GM12878 (cell line): Measurements from ENCODE around the gene ZNF511. TPM values are rescaled to one million over a fixed set of nuclear protein-coding genes. Genes with fewer than 3 reads are reported as not detected.

ENCODE experiments used
- ATAC-seq: fragments of 200-7000 bp; cut with Tn5 transposase; 3 replicates; pipeline ENCODE4 v1.9.1; 2020; ENCODE audit warnings: mild to moderate bottlenecking, moderate library complexity
- BruUV-seq: library from RNA; stranded (reverse); fragments of 400-500 nt; replicated peaks from 2 replicates; lab custom pipeline; 2021; lab: Mats Ljungman, UMichigan
- CTCF ChIA-PET: fragments of 300-600 bp; sonication (Branson Sonifier 250); formaldehyde crosslinking; extraction: SDS; loops from one replicate; lab custom pipeline; 2021; ENCODE audit warnings: inconsistent platforms; lab: Yijun Ruan, JAX
- POLR2A ChIA-PET: fragments of 350-600 bp; formaldehyde crosslinking; extraction: SDS; loops from one replicate; lab custom pipeline; 2021; ENCODE audit warnings: inconsistent platforms; lab: Charles Lee
- RAD21 ChIA-PET: fragments of 300-600 bp; sonication (Branson Sonifier 250); formaldehyde crosslinking; loops from one replicate; lab custom pipeline; 2023; ENCODE audit warnings: antibody characterized with exemption; ENCODE audit not compliant: unreplicated experiment; lab: Charles Lee
- SMC1A ChIA-PET: fragments of 300-600 bp; sonication (Branson Sonifier 250); formaldehyde crosslinking; loops from one replicate; lab custom pipeline; 2023; ENCODE audit not compliant: unreplicated experiment, uncharacterized antibody; lab: Charles Lee
- DNase-seq: peaks from one replicate; pipeline ENCODE4 v3.0.0-alpha.2; 2011; ENCODE audit warnings: low read depth, low spot score
- FAIRE-seq: peaks from 3 replicates; lab custom pipeline; 2011; peaks lifted over from hg19 to GRCh38; lab: Jason Lieb, UNC
- H2AFZ ChIP-seq: 2 replicates; pipeline ENCODE4 v1.6.0; 2011; ENCODE audit warnings: low read depth, low read length, control low read depth; ENCODE audit not compliant: control insufficient read depth
- H3K27ac ChIP-seq: 2 replicates; pipeline ENCODE4 v1.5.1; 2011; ENCODE audit warnings: control low read depth; ENCODE audit not compliant: control insufficient read depth, insufficient read depth
- H3K27me3 ChIP-seq, 2 experiments: replicated peaks in 1 of 2; 2 replicates each; pipeline versions ENCODE4 v1.6.0 to v1.6.1; 2011; ENCODE audit warnings: low read length in 1 of 2; ENCODE audit not compliant: control insufficient read depth in 2 of 2, insufficient read depth in 2 of 2
- H3K36me3 ChIP-seq, 2 experiments: 2 replicates each; pipeline ENCODE4 v1.5.1; 2011; ENCODE audit warnings: low read length in 1 of 2; ENCODE audit not compliant: control insufficient read depth in 2 of 2, insufficient read depth in 2 of 2
- H3K4me1 ChIP-seq: 2 replicates; pipeline ENCODE4 v1.6.1; 2011; ENCODE audit warnings: mild to moderate bottlenecking, low read length, moderate library complexity, mixed read lengths; ENCODE audit not compliant: control insufficient read depth, insufficient read depth
- H3K4me2 ChIP-seq: 2 replicates; pipeline ENCODE4 v1.6.0; 2011; ENCODE audit warnings: control low read depth; ENCODE audit not compliant: control insufficient read depth, insufficient read depth
- H3K4me3 ChIP-seq: fragments of 200-600 bp; sonication (generic); 2 replicates; pipeline ENCODE4 v1.5.1; 2016
- H3K79me2 ChIP-seq: 2 replicates; pipeline ENCODE4 v1.6.0; 2011; ENCODE audit warnings: low read length; ENCODE audit not compliant: control insufficient read depth, insufficient read depth
- H3K9ac ChIP-seq: 2 replicates; pipeline ENCODE4 v1.8.0; 2011; ENCODE audit warnings: low read length, control low read depth, mixed read lengths; ENCODE audit not compliant: control insufficient read depth, insufficient read depth
- H3K9me3 ChIP-seq: replicated peaks from 3 replicates; pipeline ENCODE4 v1.5.1; 2011; ENCODE audit warnings: mild to moderate bottlenecking, low read length; ENCODE audit not compliant: control insufficient read depth, insufficient read depth
- H4K20me1 ChIP-seq: 2 replicates; pipeline ENCODE4 v1.6.0; 2011; ENCODE audit not compliant: control insufficient read depth, insufficient read depth
- CBFB ChIP-seq: IDR thresholded peaks from 2 replicates; pipeline ENCODE4 v1.6.1; 2016; ENCODE audit warnings: antibody characterized with exemption, low read depth
- DPF2 ChIP-seq: fragments of 450-650 bp; IDR thresholded peaks from 2 replicates; pipeline ENCODE4 v1.6.1; 2017; ENCODE audit warnings: mild to moderate bottlenecking
- EED ChIP-seq: sonication (generic); IDR thresholded peaks from 2 replicates; pipeline ENCODE4 v1.6.1; 2016; ENCODE audit warnings: antibody characterized with exemption, low read depth
- EP300 ChIP-seq, 2 experiments: fragments of 150-350 bp in 1 of 2; IDR thresholded peaks; 2 replicates each; pipeline ENCODE4 v1.6.1; 2011 to 2012; ENCODE audit warnings: low read depth in 2 of 2, low read length in 2 of 2, borderline replicate concordance in 1 of 2, improper control_type of control experiment in 1 of 2, inconsistent platforms in 1 of 2; ENCODE audit not compliant: control insufficient read depth in 1 of 2
- GATAD2B ChIP-seq: fragments of 450-650 bp; conservative IDR thresholded peaks from 2 replicates; pipeline ENCODE4 v1.6.1; 2017; ENCODE audit warnings: low read depth, mild to moderate bottlenecking, moderate library complexity
- IKZF1 ChIP-seq: fragments of 450-650 bp; conservative IDR thresholded peaks from 2 replicates; pipeline ENCODE4 v1.6.1; 2017; ENCODE audit warnings: antibody characterized with exemption, mild to moderate bottlenecking
- IKZF2 ChIP-seq, 2 experiments: fragments of 450-650 bp; IDR thresholded peaks; 2 replicates each; pipeline ENCODE4 v1.6.1; 2017; ENCODE audit warnings: mild to moderate bottlenecking in 2 of 2, moderate library complexity in 2 of 2
- KAT2A ChIP-seq: conservative IDR thresholded peaks from 2 replicates; pipeline ENCODE4 v1.6.1; 2011; ENCODE audit warnings: low read depth, low read length; ENCODE audit not compliant: control insufficient read depth
- LARP7 ChIP-seq: fragments of 450-650 bp; IDR thresholded peaks from 2 replicates; pipeline ENCODE4 v1.6.1; 2017; ENCODE audit warnings: mild to moderate bottlenecking
- NFYA ChIP-seq: IDR thresholded peaks from 2 replicates; pipeline ENCODE4 v1.6.1; 2011; ENCODE audit warnings: low read depth, mild to moderate bottlenecking, low read length, improper control_type of control experiment, borderline replicate concordance
- NR2F1 ChIP-seq: fragments of 450-650 bp; conservative IDR thresholded peaks from 2 replicates; pipeline ENCODE4 v1.6.1; 2017; ENCODE audit warnings: mild to moderate bottlenecking
- POU2F2 ChIP-seq: IDR thresholded peaks from 3 replicates; pipeline ENCODE4 v1.6.1; 2011; ENCODE audit warnings: low read depth, mild to moderate bottlenecking, low read length, borderline replicate concordance
- RUNX3 ChIP-seq: IDR thresholded peaks from 2 replicates; pipeline ENCODE4 v1.6.1; 2012; ENCODE audit warnings: low read length, inconsistent platforms
- SIN3A ChIP-seq: IDR thresholded peaks from 2 replicates; pipeline ENCODE4 v1.6.1; 2012; ENCODE audit warnings: low read depth, low read length, improper control_type of control experiment
- SKIL ChIP-seq: fragments of 450-650 bp; IDR thresholded peaks from 2 replicates; pipeline ENCODE4 v1.6.1; 2017; ENCODE audit warnings: mild to moderate bottlenecking, low read depth, inconsistent platforms; ENCODE audit not compliant: poor library complexity, severe bottlenecking
- SMC3 ChIP-seq: IDR thresholded peaks from 2 replicates; pipeline ENCODE4 v1.6.1; 2011; ENCODE audit warnings: low read length, improper control_type of control experiment, borderline replicate concordance
- TAF1 ChIP-seq: IDR thresholded peaks from 2 replicates; pipeline ENCODE4 v1.6.1; 2011; ENCODE audit warnings: mild to moderate bottlenecking, low read depth, low read length, borderline replicate concordance
- ZBTB11 ChIP-seq: fragments of 450-650 bp; formaldehyde crosslinking; IDR thresholded peaks from 2 replicates; pipeline ENCODE4 v1.5.0; 2022; ENCODE audit warnings: mild to moderate bottlenecking, missing genetic modification characterization
- WGBS: methylation state at CpG from one replicate; pipeline ENCODE4 v1.1.6; 2016; ENCODE audit warnings: low lambda C conversion rate; ENCODE audit not compliant: insufficient replicate concordance, insufficient coverage; ENCODE audit errors: missing lambda C conversion rate; 5-methylcytosine and 5-hydroxymethylcytosine counted together
- in situ Hi-C: fragments of 300-500 bp; cut with MboI; formaldehyde crosslinking; loops from 9 replicates; pipeline ENCODE4 v1.14.3; 2018; ENCODE audit warnings: mixed read lengths
- intact Hi-C: fragments of 100-400 bp; cut with micrococcal nuclease; formaldehyde crosslinking; loops from one replicate; pipeline ENCODE4 v1.14.2; 2022; ENCODE audit not compliant: unreplicated experiment
- polyA plus RNA-seq, 11 experiments: library from polyadenylated mRNA; depleted of rRNA in 4 of 11; unstranded in 6 of 11; stranded (reverse) in 5 of 11; fragments of >200 nt; fragmentation: Nextera tagmentation in 4 of 11; fragmentation: Illumina TruSeq in 1 of 11; extraction: Ambion mirVana in 4 of 11; extraction: Trizol in 1 of 11; gene quantifications; 1 replicate in 1 of 11; 2 replicates in 10 of 11; pipeline versions ENCODE4 v1.2.1 to v1.2.3, GENCODE V29; 2011 to 2016; ENCODE audit warnings: inconsistent platforms in 2 of 11, missing spikeins in 2 of 11, low read depth in 1 of 11
- total RNA-seq, 4 experiments: library from RNA; depleted of rRNA in 3 of 4; stranded (reverse); fragments of >200 nt in 3 of 4; fragmentation: Illumina TruSeq in 1 of 4; extraction: Trizol in 1 of 4; gene quantifications; 2 replicates each; pipeline versions ENCODE4 v1.2.1 to v1.2.3, GENCODE V29; 2013 to 2021

ZNF511 gene
- total and polyA plus RNA-seq, 10 of the 15 experiments (the other 5 are each of a cell fraction or from before 2014, with no cell fraction given) = 0.58 to 110 (median 32.0) TPM

GRCh38 chr10:133278577-133279265, 30.0 kb upstream of the ZNF511 start:
- SMC1A ChIA-PET = interaction anchor here (0.8 to 1.7 kb wide), 5 partner anchors 9 to 29 kb away, joined by 4 to 5 read pairs (median 4); no protein-coding TSS in a partner anchor
- DNase-seq (no peak), ATAC-seq (peak; percentile 29), FAIRE-seq (peak; percentile 78)
- Histone ChIP-seq H3K27ac (peak overlapping the region; percentile 53), H3K9ac (no peak overlapping the region; the same call in 1 of the 2 replicates), H3K9me3 (no peaks in the 10 kb centered on the region), H3K36me3 (peaks cover 3 to 10% of the 10 kb centered on the region in 2 experiments), H3K27me3 (no peaks in the 10 kb centered on the region), H3K79me2 (peaks cover 23% of the 10 kb centered on the region), H3K4me3 (no peak overlapping the region), H3K4me1 (peaks cover 33% of the 10 kb centered on the region), H3K4me2 (peak overlapping the region; percentile 85), H2AFZ (no peak overlapping the region), H4K20me1 (no peaks in the 10 kb centered on the region; the same call in 1 of the 2 replicates)
- BruUV-seq = no TSS peak
- in situ Hi-C loops (no loop called here), intact Hi-C loops (no loop called here)
- 30% methylated on average over 19 of the region's 19 CpGs for WGBS
- CTCF ChIA-PET = interaction anchor here (0.9 to 2.8 kb wide), 7 partner anchors 16 to 29 kb away, joined by 3 to 14 read pairs (median 5); no protein-coding TSS in a partner anchor
- RAD21 ChIA-PET = interaction anchor here (1.1 kb wide), 1 partner anchor 242 kb away, joined by 3 read pairs; no protein-coding TSS in a partner anchor
- POLR2A ChIA-PET = interaction anchor here (1.0 to 1.2 kb wide), 4 partner anchors 16 to 99 kb away, joined by 3 to 4 read pairs (median 3); no protein-coding TSS in a partner anchor
- TF ChIP-seq EP300 (IDR thresholded peaks at IDR 0.05; ENCODE audit: borderline replicate concordance in 1 of 2, control insufficient read depth in 1 of 2, low read depth in 2 of 2, low read length in 2 of 2) = peak in 1 of 2 experiments; percentile 44; a peak in 1 of 4 replicates
- TF ChIP-seq SMC3 = peak; percentile 16; the same call in 1 of the 2 replicates
- TF ChIP-seq SKIL = peak; percentile 44
- no peak for TF ChIP-seq ZBTB11 (CRISPR knock-in tag)
- TF ChIP-seq GATAD2B = no peak
- peak in 1 of 2 experiments; percentile 22; a peak in 2 of 4 replicates for TF ChIP-seq IKZF2 (IDR thresholded peaks at IDR 0.05)
- no peak; the same call in 2 of the 3 replicates for TF ChIP-seq POU2F2
- no peak for TF ChIP-seq KAT2A
- TF ChIP-seq CBFB = peak; percentile 68; the same call in 1 of the 2 replicates
- no peak for TF ChIP-seq LARP7
- 0 out of 2 replicates have a peak, but pooled peaks have one; percentile 14 for TF ChIP-seq EED
- TF ChIP-seq TAF1 = 0 out of 2 replicates have a peak, but pooled peaks have one; percentile 7
- TF ChIP-seq DPF2 = peak; percentile 60
- no peak for TF ChIP-seq SIN3A
- peak; percentile 88 for TF ChIP-seq RUNX3
- TF ChIP-seq IKZF1 = peak; percentile 43; the same call in 1 of the 2 replicates
- no peak for TF ChIP-seq NR2F1
- TF ChIP-seq NFYA = no peak
